ENCODE measurements around the gene MIEN1. TPM values are rescaled to one million over a fixed set of nuclear protein-coding genes. Genes with fewer than 3 reads are reported as not detected.

Gene MIEN1
- total RNA-seq, 1 donor from 2014 or later, result 39.8 TPM

DNA sequence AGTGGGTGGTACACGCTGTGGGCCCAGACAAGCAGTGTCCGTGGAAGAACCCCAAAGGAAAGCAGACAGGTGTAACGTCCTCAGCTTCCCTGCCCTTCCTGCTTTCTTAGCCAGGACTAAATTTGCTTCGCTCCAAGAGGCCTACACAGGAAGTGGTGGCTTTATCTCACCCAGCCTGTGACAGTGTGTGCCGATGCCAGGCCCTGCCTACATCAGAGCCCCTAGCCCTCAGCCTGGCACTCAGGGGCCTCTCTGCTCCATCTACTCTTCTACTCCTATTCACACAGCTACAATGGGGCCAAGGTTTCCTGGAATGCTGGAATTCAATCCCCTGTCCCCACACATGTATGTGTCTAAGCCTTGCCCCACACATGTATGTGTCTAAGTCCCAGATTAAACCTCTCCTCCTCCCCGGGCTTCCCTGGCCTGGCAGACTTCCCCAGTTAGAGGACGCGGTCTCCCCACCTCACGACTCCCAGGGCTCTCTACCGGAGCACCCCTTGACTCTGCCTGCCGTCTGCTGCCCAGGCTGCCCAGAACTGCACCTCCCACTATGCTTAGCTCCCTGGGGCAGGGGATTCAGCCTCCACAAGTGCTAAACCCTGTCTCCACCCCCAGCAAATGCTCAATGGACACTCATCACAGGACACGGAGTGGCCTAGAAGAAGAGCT lies 50.7 kb downstream of the MIEN1 start:
- Mint-ChIP-seq H3K9me3 (no peaks in the 10 kb centered on the region), H3K27ac (no peak overlapping the region), H3K36me3 (no peaks in the 10 kb centered on the region), H3K27me3 (no peaks in the 10 kb centered on the region), H3K4me1 (ENCODE audit: unreplicated experiment) (peaks cover 10% of the 10 kb centered on the region), H3K4me3 (no peak overlapping the region)
- TF ChIP-seq, protein P1, sequence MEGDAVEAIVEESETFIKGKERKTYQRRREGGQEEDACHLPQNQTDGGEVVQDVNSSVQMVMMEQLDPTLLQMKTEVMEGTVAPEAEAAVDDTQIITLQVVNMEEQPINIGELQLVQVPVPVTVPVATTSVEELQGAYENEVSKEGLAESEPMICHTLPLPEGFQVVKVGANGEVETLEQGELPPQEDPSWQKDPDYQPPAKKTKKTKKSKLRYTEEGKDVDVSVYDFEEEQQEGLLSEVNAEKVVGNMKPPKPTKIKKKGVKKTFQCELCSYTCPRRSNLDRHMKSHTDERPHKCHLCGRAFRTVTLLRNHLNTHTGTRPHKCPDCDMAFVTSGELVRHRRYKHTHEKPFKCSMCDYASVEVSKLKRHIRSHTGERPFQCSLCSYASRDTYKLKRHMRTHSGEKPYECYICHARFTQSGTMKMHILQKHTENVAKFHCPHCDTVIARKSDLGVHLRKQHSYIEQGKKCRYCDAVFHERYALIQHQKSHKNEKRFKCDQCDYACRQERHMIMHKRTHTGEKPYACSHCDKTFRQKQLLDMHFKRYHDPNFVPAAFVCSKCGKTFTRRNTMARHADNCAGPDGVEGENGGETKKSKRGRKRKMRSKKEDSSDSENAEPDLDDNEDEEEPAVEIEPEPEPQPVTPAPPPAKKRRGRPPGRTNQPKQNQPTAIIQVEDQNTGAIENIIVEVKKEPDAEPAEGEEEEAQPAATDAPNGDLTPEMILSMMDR (conservative IDR thresholded peaks at IDR 0.05), result no peak
- no peak for DNase-seq (ENCODE audit: extremely low spot score, unreplicated experiment)

Small RNAs within 50 kb of the gene (microRNA-seq; reads per million reads assigned to microRNA genes)
- gene MIR4728, result 2.8 reads per million, percentile 3 among the genes with 10 or more reads in this experiment

Other genes with a start within 250 kb of the MIEN1 start
- not detected in 2 replicates for gene NEUROD2, start 122.6 kb downstream of the MIEN1 start, total RNA-seq (ENCODE audit: low replicate concordance)
- 1.8 and 3.7 TPM in 2 replicates for gene PPP1R1B, start 103.6 kb downstream of the MIEN1 start, total RNA-seq (ENCODE audit: low replicate concordance)
- gene STARD3, start 93.4 kb downstream of the MIEN1 start, total RNA-seq (ENCODE audit: low replicate concordance), result 52.0 and 62.0 TPM in 2 replicates
- 1.5 and 2.4 TPM in 2 replicates for gene TCAP, start 65.2 kb downstream of the MIEN1 start, total RNA-seq (ENCODE audit: low replicate concordance)
- gene PNMT, start 62.1 kb downstream of the MIEN1 start, total RNA-seq (ENCODE audit: low replicate concordance), result 3.3 and 5.4 TPM in 2 replicates
- gene PGAP3, start 42.5 kb downstream of the MIEN1 start, total RNA-seq (ENCODE audit: low replicate concordance), result 23.5 and 31.5 TPM in 2 replicates
- gene ERBB2, start 30.5 kb downstream of the MIEN1 start, total RNA-seq (ENCODE audit: low replicate concordance), result 123 and 230 TPM in 2 replicates
- gene GRB7, start 7.4 kb upstream of the MIEN1 start, total RNA-seq (ENCODE audit: low replicate concordance), result 31.8 and 73.9 TPM in 2 replicates
- 0.19 and 0.29 TPM in 2 replicates for gene IKZF3, start 133.8 kb upstream of the MIEN1 start, total RNA-seq (ENCODE audit: low replicate concordance)
- gene ZPBP2, start 137.7 kb upstream of the MIEN1 start, total RNA-seq (ENCODE audit: low replicate concordance), result not detected in 2 replicates
- 15.8 and 16.4 TPM in 2 replicates for gene GSDMB, start 188.1 kb upstream of the MIEN1 start, total RNA-seq (ENCODE audit: low replicate concordance)
- gene ORMDL3, start 197.1 kb upstream of the MIEN1 start, total RNA-seq (ENCODE audit: low replicate concordance), result 59.8 and 82.7 TPM in 2 replicates
- gene LRRC3C, start 197.2 kb upstream of the MIEN1 start, total RNA-seq (ENCODE audit: low replicate concordance), result not detected in 2 replicates
- not detected in 2 replicates for gene GSDMA, start 232.5 kb upstream of the MIEN1 start, total RNA-seq (ENCODE audit: low replicate concordance)